HUES64 (cell line): ENCODE data around the gene IRAG1.

Source experiments
- H3K27ac ChIP-seq: 2 replicates; pipeline ENCODE4 v1.7.0; 2013; ENCODE audit warnings: low read depth, low read length, inconsistent platforms
- H3K27me3 ChIP-seq: 2 replicates; pipeline ENCODE4 v1.6.1; 2013; ENCODE audit warnings: mild to moderate bottlenecking, low read length; ENCODE audit not compliant: insufficient read depth
- H3K36me3 ChIP-seq: 2 replicates; pipeline ENCODE4 v1.6.1; 2013; ENCODE audit warnings: mild to moderate bottlenecking, low read length; ENCODE audit not compliant: insufficient read depth
- H3K4me1 ChIP-seq: 2 replicates; pipeline ENCODE4 v1.6.1; 2013; ENCODE audit warnings: mild to moderate bottlenecking, low read length, moderate library complexity; ENCODE audit not compliant: insufficient read depth
- H3K4me3 ChIP-seq: 2 replicates; pipeline ENCODE4 v1.5.1; 2013; ENCODE audit warnings: mild to moderate bottlenecking, low read length, moderate library complexity
- H3K9ac ChIP-seq: 2 replicates; pipeline ENCODE4 v1.6.1; 2013; ENCODE audit warnings: mild to moderate bottlenecking, low read depth, low read length
- H3K9me3 ChIP-seq: 2 replicates; pipeline ENCODE4 v1.6.1; 2013; ENCODE audit warnings: low read depth, low read length; ENCODE audit not compliant: insufficient read depth
- WGBS: fragments of 150-250, 120-280 bp; methylation state at CpG from one replicate; pipeline ENCODE4 v1.1.7; 2013; ENCODE audit warnings: missing lambda C conversion rate; 5-methylcytosine and 5-hydroxymethylcytosine counted together

IRAG1 gene

DNA sequence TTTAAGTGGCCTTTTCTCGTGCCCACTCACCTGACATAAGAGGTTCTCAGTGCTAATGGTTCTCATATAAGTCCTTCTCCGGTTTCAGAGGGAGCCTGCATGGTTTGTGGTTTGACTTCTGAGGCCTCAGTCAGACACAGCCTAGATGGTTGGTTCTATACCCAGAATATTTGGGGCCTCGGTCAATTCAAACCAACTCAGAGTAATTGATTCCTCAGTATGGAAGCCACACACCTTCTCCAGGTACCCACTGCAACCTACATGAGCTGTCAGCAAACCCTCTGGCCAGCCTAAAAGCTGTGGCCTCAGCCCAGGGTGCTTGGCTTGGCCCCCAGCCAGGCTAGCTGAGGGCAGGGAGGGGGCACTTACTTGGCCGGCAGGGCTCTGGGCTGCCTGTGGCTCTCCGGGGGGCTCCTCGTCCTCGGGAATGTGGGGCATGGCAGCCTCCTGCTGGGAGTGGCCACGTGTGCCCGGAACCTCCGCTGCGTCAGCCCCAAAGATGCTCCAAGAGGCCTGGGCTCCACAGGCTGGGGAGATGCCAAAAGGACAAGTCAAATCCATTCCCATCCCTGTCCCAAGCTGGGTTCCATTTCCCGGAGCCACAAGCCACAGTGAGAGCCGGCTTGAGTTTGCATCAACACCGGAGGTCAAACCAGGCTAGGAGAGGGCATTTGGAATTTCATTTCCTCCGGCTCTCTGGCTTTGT, 41.7 kb downstream of the IRAG1 start:
- H3K9ac ChIP-seq: no peak overlapping the region
- no peaks in the 10 kb centered on the region for H3K27me3 ChIP-seq
- H3K36me3 ChIP-seq: no peaks in the 10 kb centered on the region
- WGBS: 91% methylated on average over 15 of the region's 15 CpGs
- no peaks in the 10 kb centered on the region for H3K4me1 ChIP-seq
- H3K27ac ChIP-seq: no peak overlapping the region
- H3K9me3 ChIP-seq: no peaks in the 10 kb centered on the region
- H3K4me3 ChIP-seq: no peak overlapping the region

DNA sequence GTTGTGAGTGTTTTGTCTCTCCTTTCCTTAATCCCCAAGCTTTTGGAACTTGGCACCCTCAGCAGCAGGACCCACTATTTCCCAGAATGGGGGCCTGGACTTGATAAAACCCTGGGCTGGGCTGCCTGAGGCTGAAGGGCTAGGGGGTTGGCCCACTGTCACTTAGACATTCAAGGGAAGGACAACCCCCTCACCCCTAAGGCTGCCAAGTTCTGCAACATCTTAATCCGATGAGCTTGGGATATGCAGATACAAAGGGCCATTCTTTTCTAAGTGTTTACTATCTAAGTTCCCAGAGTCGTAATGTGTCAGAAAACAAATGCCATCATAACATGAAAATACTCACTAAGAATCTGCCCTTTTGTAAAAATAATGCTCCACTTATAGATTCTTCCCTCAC, 42.9 kb downstream of the IRAG1 start:
- Histone ChIP-seq H3K9me3 (no peaks in the 10 kb centered on the region), H3K9ac (no peak overlapping the region), H3K4me3 (no peak overlapping the region), H3K36me3 (no peaks in the 10 kb centered on the region), H3K4me1 (no peaks in the 10 kb centered on the region), H3K27ac (no peak overlapping the region), H3K27me3 (no peaks in the 10 kb centered on the region)
- WGBS: 79% methylated on average over 2 of the region's 2 CpGs

DNA sequence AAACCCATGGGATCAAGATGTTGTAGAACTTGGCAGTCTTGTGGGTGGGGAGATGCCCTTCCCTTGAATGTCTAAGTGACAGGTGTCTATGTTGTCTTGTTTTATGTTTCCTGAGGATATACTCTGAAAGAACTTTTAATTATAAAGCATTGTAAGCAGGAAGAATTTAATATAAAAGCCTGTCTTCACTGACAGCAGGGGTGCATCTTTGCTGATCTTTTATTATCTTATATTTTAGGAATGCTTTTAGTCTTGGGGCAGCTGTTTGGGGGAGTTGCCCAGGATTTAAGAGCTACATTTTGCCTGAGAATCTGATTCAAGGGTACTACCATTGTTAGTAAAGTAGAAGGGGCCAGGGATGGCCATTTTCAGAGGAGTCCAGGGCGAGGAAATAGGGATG, 43.4 kb downstream of the IRAG1 start:
- no peaks in the 10 kb centered on the region for H3K9me3 ChIP-seq
- no peaks in the 10 kb centered on the region for H3K36me3 ChIP-seq
- H3K27ac ChIP-seq: no peak overlapping the region
- WGBS: 35% methylated on average over 1 of the region's 1 CpG
- H3K9ac ChIP-seq: no peak overlapping the region
- H3K27me3 ChIP-seq: no peaks in the 10 kb centered on the region
- no peaks in the 10 kb centered on the region for H3K4me1 ChIP-seq
- H3K4me3 ChIP-seq: no peak overlapping the region

DNA sequence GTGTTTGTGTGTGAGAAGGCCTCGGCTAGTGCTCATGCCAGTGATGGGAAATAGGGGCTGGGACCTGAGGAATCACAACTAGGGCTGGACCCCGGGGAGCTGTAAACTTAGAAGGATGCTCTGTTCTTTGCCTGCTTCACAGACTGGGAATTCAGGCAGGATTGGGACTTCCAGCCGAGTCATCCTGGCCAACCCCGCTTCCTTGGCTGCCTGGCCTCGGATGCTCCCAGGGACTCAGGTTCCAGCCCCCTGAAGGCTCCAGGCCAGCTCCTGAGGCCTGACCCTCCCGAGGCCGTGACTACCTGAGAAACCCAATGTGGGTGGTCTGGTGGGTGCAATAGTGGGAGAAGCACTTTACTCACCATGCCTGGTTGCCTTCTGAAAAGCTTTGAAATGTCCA, 44.7 kb downstream of the IRAG1 start:
- no peak overlapping the region for H3K9ac ChIP-seq
- WGBS: 93% methylated on average over 7 of the region's 7 CpGs
- no peaks in the 10 kb centered on the region for H3K27me3 ChIP-seq
- no peaks in the 10 kb centered on the region for H3K36me3 ChIP-seq
- no peaks in the 10 kb centered on the region for H3K4me1 ChIP-seq
- H3K9me3 ChIP-seq: no peaks in the 10 kb centered on the region
- H3K27ac ChIP-seq: no peak overlapping the region
- no peak overlapping the region for H3K4me3 ChIP-seq

DNA sequence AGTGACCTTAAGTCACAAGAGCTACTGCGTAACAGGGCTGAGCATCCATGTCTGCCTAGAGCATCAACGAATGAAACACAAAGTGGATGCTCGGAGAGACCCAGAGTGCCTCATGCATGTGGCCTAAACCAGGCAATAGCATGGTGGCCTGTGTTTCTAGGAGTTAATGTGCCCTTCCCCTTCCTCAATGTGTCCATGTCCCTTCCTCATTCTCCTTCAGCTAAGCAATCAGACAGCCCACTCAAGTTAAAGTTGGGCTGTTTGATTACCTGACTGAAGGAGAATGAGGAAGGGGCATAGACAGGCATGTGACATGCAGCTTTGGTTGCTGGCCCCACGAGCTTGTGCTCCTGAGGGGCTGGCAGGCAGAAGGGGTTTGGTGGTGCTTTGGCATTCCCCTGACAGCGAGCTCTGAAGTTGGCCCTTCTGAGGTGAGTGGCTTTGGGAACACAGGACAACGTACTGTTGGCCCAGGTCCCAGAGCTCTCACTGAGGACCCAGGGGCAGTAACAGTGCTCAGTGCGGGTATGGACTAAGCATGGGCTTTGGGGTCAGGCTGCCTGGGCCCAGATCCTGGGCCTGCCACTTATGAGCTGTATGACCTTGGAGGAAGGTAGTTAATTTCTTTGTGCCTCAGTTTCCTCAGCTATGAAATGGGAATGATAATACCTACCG, 46.7 kb downstream of the IRAG1 start:
- Histone ChIP-seq H3K4me1 (no peaks in the 10 kb centered on the region), H3K9me3 (no peaks in the 10 kb centered on the region), H3K36me3 (no peaks in the 10 kb centered on the region), H3K27me3 (no peaks in the 10 kb centered on the region), H3K4me3 (no peak overlapping the region), H3K27ac (no peak overlapping the region), H3K9ac (no peak overlapping the region)
- 94% methylated on average over 8 of the region's 8 CpGs for WGBS

DNA sequence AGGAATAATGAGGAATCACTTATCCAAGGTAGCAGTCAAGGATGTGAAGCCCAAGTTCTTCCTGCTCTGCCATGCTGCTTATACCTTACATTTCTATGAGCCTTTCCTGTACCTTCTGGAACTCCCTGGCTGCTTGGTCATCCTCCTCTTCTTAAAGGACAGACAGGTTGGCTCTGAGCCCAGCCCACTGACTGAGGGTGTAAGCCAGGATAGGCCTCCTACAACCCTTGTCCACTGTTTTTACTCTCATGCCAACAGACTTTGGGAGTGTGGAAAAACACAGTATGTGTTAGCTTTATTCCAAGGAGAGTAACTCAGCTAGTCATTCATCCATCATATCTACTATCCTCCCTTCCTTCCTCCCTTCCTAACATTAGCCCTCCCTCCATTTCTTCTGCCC, 47.5 kb downstream of the IRAG1 start:
- no peak overlapping the region for H3K9ac ChIP-seq
- no peaks in the 10 kb centered on the region for H3K27me3 ChIP-seq
- no peaks in the 10 kb centered on the region for H3K36me3 ChIP-seq
- H3K9me3 ChIP-seq: no peaks in the 10 kb centered on the region
- no peak overlapping the region for H3K4me3 ChIP-seq
- H3K27ac ChIP-seq: no peak overlapping the region
- no peaks in the 10 kb centered on the region for H3K4me1 ChIP-seq

DNA sequence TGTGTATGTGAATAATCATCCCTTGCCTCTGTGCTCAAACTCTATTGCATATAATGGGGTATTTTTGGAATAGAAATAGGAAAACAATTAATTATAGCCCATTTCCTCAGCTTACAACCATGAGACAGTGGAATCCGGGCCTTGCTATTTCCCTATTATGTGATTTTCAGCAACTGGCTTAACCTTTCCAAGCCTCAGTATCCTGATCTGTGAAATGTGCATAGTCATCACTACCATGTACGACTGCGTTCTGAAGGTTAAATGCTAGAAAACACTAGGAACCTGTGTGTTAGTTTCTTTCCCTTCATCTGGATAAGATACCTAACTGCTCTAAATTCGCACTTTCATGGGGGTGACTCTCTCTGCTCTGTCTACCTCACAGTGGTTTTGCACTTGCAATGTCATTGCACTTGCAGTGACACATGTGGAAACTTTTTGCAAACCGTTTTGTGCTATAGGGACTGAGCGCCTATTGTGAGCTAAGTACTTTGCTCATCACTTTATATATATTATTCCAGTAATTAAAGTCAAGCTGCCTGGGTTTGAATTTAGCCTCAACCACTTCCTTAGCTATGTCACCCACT, 48.3 kb downstream of the IRAG1 start:
- Histone ChIP-seq H3K36me3 (no peaks in the 10 kb centered on the region), H3K4me1 (no peaks in the 10 kb centered on the region), H3K4me3 (no peak overlapping the region), H3K9me3 (no peaks in the 10 kb centered on the region), H3K27me3 (no peaks in the 10 kb centered on the region), H3K9ac (no peak overlapping the region), H3K27ac (no peak overlapping the region)
- WGBS: 94% methylated on average over 6 of the region's 6 CpGs
